Muscle layer of duodenum (tissue), 2 donors: ENCODE data around the gene BPIFB1.

Source experiments
- H3K27ac ChIP-seq: one replicate; pipeline ENCODE4 v1.7.0; 2013; ENCODE audit warnings: mild to moderate bottlenecking, low read length
- H3K27me3 ChIP-seq: one replicate; pipeline ENCODE4 v1.7.0; 2013; ENCODE audit warnings: low read depth, mild to moderate bottlenecking, control low read depth, low read length
- H3K36me3 ChIP-seq, 2 donors: one replicate each; pipeline ENCODE4 v1.7.0; 2013; ENCODE audit warnings: low read length in 2 of 2, control low read depth in 1 of 2, mild to moderate bottlenecking in 1 of 2; ENCODE audit not compliant: insufficient read depth in 2 of 2, control insufficient read depth in 1 of 2
- H3K4me1 ChIP-seq, 2 donors: one replicate each; pipeline ENCODE4 v1.7.0; 2013; ENCODE audit warnings: low read length in 2 of 2, mild to moderate bottlenecking in 2 of 2, control low read depth in 1 of 2, moderate library complexity in 1 of 2; ENCODE audit not compliant: insufficient read depth in 2 of 2, control insufficient read depth in 1 of 2
- H3K4me3 ChIP-seq, 2 donors: one replicate each; pipeline ENCODE4 v1.7.0; 2013; ENCODE audit warnings: low read length in 2 of 2, low read depth in 1 of 2, mild to moderate bottlenecking in 1 of 2
- H3K9me3 ChIP-seq, 2 donors: one replicate each; pipeline ENCODE4 v1.7.0; 2013; ENCODE audit warnings: low read length in 2 of 2, control low read depth in 1 of 2, mild to moderate bottlenecking in 1 of 2; ENCODE audit not compliant: control insufficient read depth in 1 of 2
- donor health status: healthy.

The BPIFB1 gene

DNA sequence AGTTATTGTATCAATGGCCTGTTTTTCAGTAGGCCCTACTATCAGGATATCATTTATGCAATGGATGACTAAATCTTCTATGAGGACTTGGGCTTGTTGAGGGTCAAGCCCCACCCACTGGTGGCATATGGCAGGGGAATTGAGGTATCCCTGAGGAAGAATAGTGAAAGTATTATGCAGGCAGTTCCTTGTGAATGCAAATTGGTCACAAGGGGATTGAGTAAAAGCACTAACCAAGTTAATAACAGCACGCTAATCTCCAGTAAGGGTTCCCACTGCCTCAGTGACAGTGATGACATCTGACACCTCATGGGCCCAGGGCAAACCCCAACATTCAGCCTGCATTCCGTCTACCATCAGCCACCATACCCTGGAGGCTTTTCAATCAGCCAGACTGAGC is 32.3 kb upstream of the BPIFB1 start:
- H3K36me3 ChIP-seq, result no peaks in the 10 kb centered on the region
- H3K27ac ChIP-seq, result no peak overlapping the region
- no peak overlapping the region for H3K4me3 ChIP-seq
- H3K27me3 ChIP-seq, result no peaks in the 10 kb centered on the region
- no peaks in the 10 kb centered on the region for H3K9me3 ChIP-seq
- no peaks in the 10 kb centered on the region for H3K4me1 ChIP-seq

GRCh38 chr20:33251496-33251895 is 31.5 kb upstream of the BPIFB1 start:
- Histone ChIP-seq H3K4me1 (no peaks in the 10 kb centered on the region), H3K4me3 (no peak overlapping the region), H3K27me3 (no peaks in the 10 kb centered on the region)

GRCh38 chr20:33252460-33252859 is 30.6 kb upstream of the BPIFB1 start:
- H3K36me3 ChIP-seq, result no peaks in the 10 kb centered on the region
- no peaks in the 10 kb centered on the region for H3K9me3 ChIP-seq
- H3K4me3 ChIP-seq, result no peak overlapping the region
- H3K27me3 ChIP-seq, result no peaks in the 10 kb centered on the region
- H3K4me1 ChIP-seq, result no peaks in the 10 kb centered on the region
- no peak overlapping the region for H3K27ac ChIP-seq

More at GRCh38 chr20:33251496-33251895, 31.5 kb upstream of the BPIFB1 start:
- Histone ChIP-seq H3K27ac (no peak overlapping the region), H3K9me3 (no peaks in the 10 kb centered on the region), H3K36me3 (no peaks in the 10 kb centered on the region)

GRCh38 chr20:33255005-33255404 is 28.0 kb upstream of the BPIFB1 start:
- Histone ChIP-seq H3K27me3 (no peaks in the 10 kb centered on the region), H3K4me1 (no peaks in the 10 kb centered on the region), H3K36me3 (no peaks in the 10 kb centered on the region), H3K4me3 (no peak overlapping the region), H3K27ac (no peak overlapping the region), H3K9me3 (no peaks in the 10 kb centered on the region)

DNA sequence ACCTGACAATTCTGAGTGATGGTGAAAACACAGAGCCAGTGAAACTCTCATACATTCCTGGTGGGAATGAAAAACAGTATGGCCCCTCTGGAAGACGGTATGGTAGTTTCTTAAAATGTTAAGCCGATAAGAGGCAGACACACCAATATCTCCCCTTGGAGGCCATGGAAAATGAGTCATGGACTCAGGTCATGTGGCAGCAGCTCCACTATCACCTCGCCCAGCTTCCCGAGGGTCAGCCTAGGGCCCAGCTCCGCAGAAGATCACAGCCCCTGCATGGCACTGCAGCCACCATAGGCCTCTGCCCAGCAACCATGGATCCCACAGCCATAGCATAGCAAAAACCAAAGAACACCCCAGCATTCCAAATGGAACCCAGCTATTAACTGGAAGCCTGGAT is 25.8 kb upstream of the BPIFB1 start:
- H3K4me1 ChIP-seq, result no peaks in the 10 kb centered on the region
- H3K4me3 ChIP-seq, result no peak overlapping the region
- H3K27me3 ChIP-seq, result no peaks in the 10 kb centered on the region
- no peaks in the 10 kb centered on the region for H3K36me3 ChIP-seq
- H3K27ac ChIP-seq, result no peak overlapping the region
- peaks cover 0 to 5% of the 10 kb centered on the region in 2 donors for H3K9me3 ChIP-seq

- no peak overlapping the region for H3K4me3 ChIP-seq
- no peak overlapping the region for H3K27ac ChIP-seq
- H3K36me3 ChIP-seq, result no peaks in the 10 kb centered on the region
- no peaks in the 10 kb centered on the region for H3K27me3 ChIP-seq
- H3K9me3 ChIP-seq, result peaks cover 0 to 5% of the 10 kb centered on the region in 2 donors
- H3K4me1 ChIP-seq, result no peaks in the 10 kb centered on the region
Observed at GRCh38 chr20:33259371-33259770, 23.6 kb upstream of the BPIFB1 start.

- Histone ChIP-seq H3K36me3 (no peaks in the 10 kb centered on the region), H3K9me3 (peaks cover 0 to 5% of the 10 kb centered on the region in 2 donors), H3K27me3 (no peaks in the 10 kb centered on the region), H3K4me1 (no peaks in the 10 kb centered on the region), H3K27ac (no peak overlapping the region), H3K4me3 (no peak overlapping the region)
Observed at GRCh38 chr20:33261465-33261864, 21.5 kb upstream of the BPIFB1 start.

GRCh38 chr20:33262658-33263065 is 20.4 kb upstream of the BPIFB1 start:
- Histone ChIP-seq H3K4me1 (no peaks in the 10 kb centered on the region), H3K4me3 (no peak overlapping the region), H3K27ac (no peak overlapping the region), H3K27me3 (no peaks in the 10 kb centered on the region), H3K9me3 (peaks cover 0 to 5% of the 10 kb centered on the region in 2 donors), H3K36me3 (no peaks in the 10 kb centered on the region)

DNA sequence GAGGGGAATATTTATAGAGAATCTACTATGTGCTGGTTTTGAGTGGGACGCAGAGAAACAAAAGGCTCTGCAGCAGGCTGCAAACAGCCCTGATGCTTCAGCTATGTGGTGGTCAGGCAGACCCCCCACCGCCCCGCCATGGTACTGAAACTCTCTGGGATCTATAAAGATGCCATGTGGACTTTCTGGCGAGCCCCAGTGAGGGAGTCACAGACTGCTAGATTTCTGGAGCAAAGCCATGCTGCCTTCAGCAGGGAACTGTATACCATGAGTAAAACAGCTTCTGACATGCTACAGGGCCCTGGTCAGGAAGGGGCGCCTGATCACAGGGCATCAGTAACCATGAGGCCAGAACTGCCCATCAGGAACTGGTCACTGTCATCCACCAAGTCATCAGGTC is 19.2 kb upstream of the BPIFB1 start:
- Histone ChIP-seq H3K27ac (no peak overlapping the region), H3K4me3 (no peak overlapping the region), H3K27me3 (no peaks in the 10 kb centered on the region), H3K9me3 (peaks cover 0 to 5% of the 10 kb centered on the region in 2 donors), H3K4me1 (no peaks in the 10 kb centered on the region), H3K36me3 (no peaks in the 10 kb centered on the region)

DNA sequence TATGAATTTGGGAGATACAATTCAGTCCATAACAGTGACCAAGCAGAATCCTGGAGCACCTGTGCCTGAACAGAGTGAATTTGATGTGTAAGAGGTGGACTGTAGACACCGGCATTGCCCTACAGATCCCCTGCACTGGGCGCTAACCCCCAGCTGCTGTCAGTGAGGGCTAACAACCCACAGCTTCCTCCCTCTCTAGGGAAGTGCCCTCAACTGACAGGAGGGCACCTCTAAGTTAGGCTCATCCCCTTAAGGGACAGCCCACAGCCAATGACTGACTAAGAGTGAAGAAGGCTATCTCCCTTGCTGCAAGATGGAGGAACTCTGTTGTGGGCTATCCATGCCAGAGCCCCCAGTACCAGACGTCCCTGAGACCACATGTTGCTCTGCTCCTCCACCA is 15.3 kb upstream of the BPIFB1 start:
- Histone ChIP-seq H3K4me3 (no peak overlapping the region), H3K27me3 (no peaks in the 10 kb centered on the region), H3K4me1 (no peaks in the 10 kb centered on the region), H3K36me3 (no peaks in the 10 kb centered on the region), H3K27ac (no peak overlapping the region), H3K9me3 (no peaks in the 10 kb centered on the region)

GRCh38 chr20:33272155-33272873 is 10.7 kb upstream of the BPIFB1 start:
- Histone ChIP-seq H3K4me1 (no peaks in the 10 kb centered on the region), H3K36me3 (no peaks in the 10 kb centered on the region), H3K9me3 (no peaks in the 10 kb centered on the region), H3K27ac (no peak overlapping the region), H3K4me3 (no peak overlapping the region), H3K27me3 (no peaks in the 10 kb centered on the region)
